Daoy (cell line): ENCODE data around the gene PAK4. TPM values are rescaled to one million over a fixed set of nuclear protein-coding genes. Genes with fewer than 3 reads are reported as not detected.

ENCODE experiments used
- DNase-seq: peaks from one replicate; pipeline ENCODE4 v3.0.0-alpha.2; 2015; ENCODE audit warnings: low read depth
- total RNA-seq: library from RNA; depleted of rRNA; stranded (reverse); fragments of >200 nt; shearing (Covaris generic); gene quantifications from 2 replicates; pipeline ENCODE4 v1.2.3, GENCODE V29; 2014

The PAK4 gene
- total RNA-seq, 1 experiment from 2014 or later = 9.8 TPM

- DNase-seq = no peak
Observed at GRCh38 chr19:39180749-39181148, 55.2 kb downstream of the PAK4 start.

GRCh38 chr19:39181500-39182173 is 56.1 kb downstream of the PAK4 start:
- no peak for DNase-seq

- DNase-seq = no peak
Observed at GRCh38 chr19:39182174-39182505, 56.6 kb downstream of the PAK4 start.

GRCh38 chr19:39183104-39183503 is 57.5 kb downstream of the PAK4 start:
- no peak for DNase-seq

GRCh38 chr19:39186391-39186790 is 60.8 kb downstream of the PAK4 start:
- no peak for DNase-seq

GRCh38 chr19:39187552-39187943 is 62.0 kb downstream of the PAK4 start:
- DNase-seq = no peak

GRCh38 chr19:39188960-39189359 is 63.4 kb downstream of the PAK4 start:
- DNase-seq = no peak

- DNase-seq = peak; percentile 0
Observed at GRCh38 chr19:39190768-39191167, 65.2 kb downstream of the PAK4 start.

- DNase-seq = peak; percentile 21
Observed at GRCh38 chr19:39192846-39193245, 67.3 kb downstream of the PAK4 start.

- peak; percentile 31 for DNase-seq
Observed at GRCh38 chr19:39193803-39194202, 68.2 kb downstream of the PAK4 start.

GRCh38 chr19:39194832-39195542 is 69.4 kb downstream of the PAK4 start:
- peak; percentile 50 for DNase-seq

GRCh38 chr19:39195755-39196154 is 70.2 kb downstream of the PAK4 start:
- DNase-seq = no peak

- DNase-seq = no peak
Observed at GRCh38 chr19:39196320-39196719, 70.7 kb downstream of the PAK4 start.

- DNase-seq = no peak
Observed at GRCh38 chr19:39196860-39197562, 71.4 kb downstream of the PAK4 start, which contains the start of gene NCCRP1. Gene NCCRP1 (plus strand): TSS chr19:39196964. CDS start chr19:39196983, 19 bp downstream.

GRCh38 chr19:39197808-39198207 is 72.2 kb downstream of the PAK4 start:
- DNase-seq = no peak

- peak; percentile 64 for DNase-seq
Observed at GRCh38 chr19:39199025-39199424, 73.4 kb downstream of the PAK4 start.

GRCh38 chr19:39200066-39200802 is 74.6 kb downstream of the PAK4 start:
- no peak for DNase-seq

- DNase-seq = no peak
Observed at GRCh38 chr19:39200803-39201115, 75.2 kb downstream of the PAK4 start.

GRCh38 chr19:39202998-39203355 is 77.4 kb downstream of the PAK4 start:
- no peak for DNase-seq

GRCh38 chr19:39203372-39204341 is 78.1 kb downstream of the PAK4 start, which contains the start of gene SYCN:
Gene SYCN (minus strand): TSS chr19:39204263. CDS start chr19:39204254, 9 bp downstream.
- no peak for DNase-seq

- DNase-seq = no peak
Observed at GRCh38 chr19:39205449-39205764, 79.8 kb downstream of the PAK4 start.
